Heart left ventricle (tissue), 13 donors: ENCODE data around the gene TEF.

Source experiments
- POLR2A ChIP-seq, 2 donors: fragments of 450-650 bp; IDR thresholded peaks; one replicate each; pipeline ENCODE4 v1.6.1; 2017; ENCODE audit warnings: antibody characterized with exemption in 2 of 2, mild to moderate bottlenecking in 2 of 2, moderate library complexity in 2 of 2
- TF ChIP-seq, protein P1 (sequence below), 12 donors: fragments of 200-600 bp; sonication (generic) in 4 of 12; IDR thresholded peaks; one replicate each; pipeline versions ENCODE4 v1.5.0 to v1.8.0; 2018 to 2022; ENCODE audit warnings: antibody characterized with exemption in 12 of 12, mild to moderate bottlenecking in 5 of 12
- donor health status: ischemic (EF 13 %, LVEDD 7.1; RV severe dilation, severe dysfunction).
- donor health status: DM: no; HTN: yes; CAD: no.
- donor health status: DM: no; HTN: no; CAD: no.
- donor health status: ischemic (EF 25% LVEDD 6.9; RV normal size, moderate dysfunction).
- donor health status: ischemic (EF 25% LVEDD 5.7; RV mildly dilated, moderate dysfunction).
- donor health status: ischemic (EF 35%, LVEDD 5.7; RV mildly dilated, moderate dysfunction).
- donor health status: nonischemic (EF 11% LVEDD 7.7; RV severe dilation, severe dysfunction).
- donor health status: DM: yes; HTN: yes; CAD: no.
- donor health status: PGD.
- donor health status: ischemic (EF 29% LVEDD 5.4; RV normal size, mild dysfunction).
- donor health status: nonischemic (EF 23%, LVEDD 6.1; RV moderate dilation, normal function).

DNA sequence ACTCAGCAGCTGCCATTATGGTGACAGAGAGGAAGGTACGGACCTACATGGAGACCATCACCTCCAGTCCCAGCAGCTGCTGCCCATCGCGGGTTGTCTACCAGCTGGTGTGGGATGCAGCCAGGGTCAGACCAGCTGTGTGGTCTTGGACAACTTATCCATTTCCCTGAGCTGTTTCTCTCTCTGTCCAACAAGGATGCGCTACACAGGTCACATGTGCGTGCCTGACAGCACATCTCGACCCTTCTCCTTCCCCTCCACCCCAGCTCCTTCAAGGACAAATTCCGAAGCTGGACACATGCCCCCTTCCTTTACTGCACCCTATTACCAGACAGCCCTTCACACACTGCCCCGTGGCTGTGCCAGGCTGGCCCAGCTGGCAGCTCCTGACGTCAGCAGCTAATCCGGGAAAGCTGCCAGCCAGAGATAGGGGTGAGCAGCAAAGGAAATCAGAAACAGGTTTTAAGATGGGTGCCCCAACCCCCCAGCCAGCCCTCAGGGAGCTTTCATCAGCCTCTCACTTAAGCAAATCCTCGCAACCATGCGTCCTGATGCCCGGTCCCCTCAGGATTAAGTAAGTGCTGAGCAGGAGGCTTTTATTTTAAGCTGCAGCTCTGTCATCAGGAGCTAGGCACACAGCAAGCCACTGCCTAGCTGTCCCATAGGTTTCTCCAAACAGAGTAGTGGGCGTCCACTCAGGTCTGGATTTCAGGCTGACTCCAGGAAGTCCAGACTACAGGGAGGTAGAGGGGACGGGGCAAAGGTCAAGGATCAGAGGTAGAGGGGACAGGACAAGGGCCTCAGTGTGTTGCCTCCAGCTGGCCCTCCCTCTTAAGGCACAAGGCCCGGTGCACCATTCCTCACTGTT is 20.3 kb downstream of the TEF start:
- TF ChIP-seq, protein P1, sequence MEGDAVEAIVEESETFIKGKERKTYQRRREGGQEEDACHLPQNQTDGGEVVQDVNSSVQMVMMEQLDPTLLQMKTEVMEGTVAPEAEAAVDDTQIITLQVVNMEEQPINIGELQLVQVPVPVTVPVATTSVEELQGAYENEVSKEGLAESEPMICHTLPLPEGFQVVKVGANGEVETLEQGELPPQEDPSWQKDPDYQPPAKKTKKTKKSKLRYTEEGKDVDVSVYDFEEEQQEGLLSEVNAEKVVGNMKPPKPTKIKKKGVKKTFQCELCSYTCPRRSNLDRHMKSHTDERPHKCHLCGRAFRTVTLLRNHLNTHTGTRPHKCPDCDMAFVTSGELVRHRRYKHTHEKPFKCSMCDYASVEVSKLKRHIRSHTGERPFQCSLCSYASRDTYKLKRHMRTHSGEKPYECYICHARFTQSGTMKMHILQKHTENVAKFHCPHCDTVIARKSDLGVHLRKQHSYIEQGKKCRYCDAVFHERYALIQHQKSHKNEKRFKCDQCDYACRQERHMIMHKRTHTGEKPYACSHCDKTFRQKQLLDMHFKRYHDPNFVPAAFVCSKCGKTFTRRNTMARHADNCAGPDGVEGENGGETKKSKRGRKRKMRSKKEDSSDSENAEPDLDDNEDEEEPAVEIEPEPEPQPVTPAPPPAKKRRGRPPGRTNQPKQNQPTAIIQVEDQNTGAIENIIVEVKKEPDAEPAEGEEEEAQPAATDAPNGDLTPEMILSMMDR (IDR thresholded peaks at IDR 0.05), result no peak
- peak in 1 of 2 donors; percentile 18 for TF ChIP-seq POLR2A (IDR thresholded peaks at IDR 0.05)
